GM04503 (cell line): ENCODE results near the gene PPP2R3A.
"Not testable (repeated sequence)": the region's sequence is repeated elsewhere in the genome, so short reads cannot be mapped to it uniquely, and the experiment has no call there.

ENCODE experiments used
- DNase-seq: peaks from one replicate; pipeline ENCODE4 v3.0.0-alpha.2; 2012; ENCODE audit warnings: low read depth

PPP2R3A gene

GRCh38 chr3:136162322-136162721 is 196.8 kb downstream of the PPP2R3A start:
- no peak for DNase-seq

DNA sequence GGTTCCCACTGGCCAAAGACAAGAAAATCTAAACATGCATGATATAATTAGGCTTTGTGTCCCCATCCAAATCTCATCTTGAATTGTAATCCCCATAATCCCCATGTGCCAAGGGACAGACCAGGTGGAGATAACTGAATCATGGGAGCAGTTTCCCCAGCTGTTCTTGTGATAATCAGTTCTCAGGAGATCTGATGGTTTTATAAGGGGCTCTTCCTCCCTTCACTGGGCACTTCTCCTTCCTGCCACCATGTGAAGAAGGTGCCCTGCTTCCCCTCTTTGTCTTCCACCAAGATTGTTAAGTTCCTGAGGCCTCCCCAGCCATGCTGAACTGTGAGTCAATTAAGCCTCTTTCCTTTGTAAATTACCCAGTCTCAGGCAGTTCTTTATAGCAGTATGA is 198.1 kb downstream of the PPP2R3A start:
- not testable (repeated sequence) for DNase-seq

GRCh38 chr3:136166507-136166906 is 201.0 kb downstream of the PPP2R3A start:
- DNase-seq = no peak

DNA sequence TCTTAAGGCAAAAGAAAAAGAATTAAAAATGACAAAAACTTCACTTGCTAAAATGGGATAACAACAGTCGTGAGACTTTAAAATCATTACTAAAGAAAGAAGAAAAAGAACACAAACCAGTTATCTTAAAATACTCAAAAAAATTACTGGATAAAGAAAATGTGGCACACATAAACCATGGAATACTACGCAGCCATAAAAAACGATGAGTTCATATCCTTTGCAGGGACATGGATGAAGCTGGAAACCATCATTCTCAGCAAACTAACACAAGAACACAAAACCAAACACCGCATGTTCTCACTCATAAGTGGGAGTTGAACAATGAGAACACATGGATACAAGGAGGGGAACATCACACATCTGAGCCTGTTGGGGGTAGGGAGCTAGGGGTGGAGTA is 202.7 kb downstream of the PPP2R3A start:
- DNase-seq = not testable (repeated sequence)

DNA sequence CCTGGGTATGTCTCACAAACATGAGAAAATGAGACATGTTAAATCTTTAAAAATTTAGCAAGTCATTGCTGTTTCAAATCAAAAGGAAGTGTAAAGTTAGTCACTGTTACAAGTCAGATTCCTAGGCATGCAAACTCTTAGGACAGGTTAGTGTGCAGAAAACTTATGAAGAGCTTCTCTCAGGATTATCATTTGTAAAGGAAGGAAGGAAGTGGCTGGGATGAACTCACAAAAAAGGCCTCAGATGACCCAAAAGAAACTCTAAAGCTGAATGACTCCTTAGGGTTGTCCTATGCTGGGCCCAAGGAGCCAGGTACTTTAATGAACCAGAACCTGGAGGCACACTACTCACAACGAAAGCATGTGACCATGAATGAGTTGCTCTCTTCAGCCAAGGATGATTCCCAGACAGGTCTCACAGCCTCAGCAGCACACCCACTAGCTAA is 205.6 kb downstream of the PPP2R3A start:
- DNase-seq = no peak

GRCh38 chr3:136173939-136174490 is 208.5 kb downstream of the PPP2R3A start:
- DNase-seq = no peak

DNA sequence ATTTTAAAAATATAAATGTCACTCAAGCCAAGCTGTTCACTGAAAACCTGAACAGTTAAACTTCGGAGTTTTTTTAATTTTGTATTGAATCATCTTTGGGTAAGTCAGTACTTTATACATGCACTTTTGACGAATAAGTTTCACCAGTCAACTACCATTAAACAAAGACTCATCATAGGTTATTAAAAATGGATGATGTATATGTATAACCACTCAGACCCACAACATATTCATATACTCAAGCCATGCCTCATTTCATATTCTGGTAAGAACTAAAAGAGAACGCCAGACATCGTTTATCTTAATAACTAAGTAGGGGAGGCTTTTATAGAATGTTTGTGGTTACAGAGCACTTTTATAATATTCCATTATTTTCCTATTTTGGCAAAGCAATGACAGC is 212.3 kb downstream of the PPP2R3A start:
- DNase-seq = no peak

DNA sequence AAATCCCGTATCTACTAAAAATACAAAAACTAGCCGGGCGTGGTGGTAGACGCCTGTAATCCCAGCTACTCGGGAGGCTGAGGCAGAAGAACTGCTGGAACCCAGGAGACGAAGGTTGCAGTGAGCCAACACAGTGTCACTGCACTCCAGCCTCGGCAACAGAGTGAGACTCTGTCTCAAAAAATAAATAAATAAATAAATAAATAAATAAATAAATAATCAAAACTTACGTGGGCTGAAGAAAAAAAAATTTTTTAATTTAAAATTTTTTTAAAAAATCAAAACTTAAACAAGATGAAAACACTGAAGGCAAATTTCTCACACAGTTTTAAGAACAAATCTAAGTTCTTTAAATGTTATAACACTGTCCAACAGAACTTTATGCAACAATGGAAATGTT is 216.2 kb downstream of the PPP2R3A start:
- no peak for DNase-seq

GRCh38 chr3:136184703-136185102 is 219.2 kb downstream of the PPP2R3A start:
- no peak for DNase-seq

DNA sequence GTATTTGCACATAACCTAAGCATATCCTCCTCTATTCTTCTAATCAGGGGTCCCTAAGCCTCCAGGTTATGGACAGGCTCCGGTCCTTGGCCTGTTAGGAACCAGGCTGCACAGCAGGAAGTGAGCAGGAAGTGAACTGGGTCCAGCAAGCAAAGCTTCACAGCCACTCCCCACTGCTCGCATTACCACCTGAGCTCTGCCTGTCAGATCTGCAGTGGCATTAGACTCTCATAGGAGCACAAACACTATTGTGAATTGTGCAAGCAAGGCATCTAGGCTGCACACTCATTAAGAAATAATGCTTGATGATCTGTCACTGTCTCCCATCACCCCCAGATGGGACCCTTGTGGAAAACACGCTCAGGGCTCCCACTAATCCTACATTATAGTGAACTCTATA is 220.8 kb downstream of the PPP2R3A start:
- no peak for DNase-seq

GRCh38 chr3:136186846-136187245 is 221.3 kb downstream of the PPP2R3A start:
- DNase-seq = no peak

GRCh38 chr3:136187868-136188267 is 222.3 kb downstream of the PPP2R3A start:
- no peak for DNase-seq

GRCh38 chr3:136189043-136189442 is 223.5 kb downstream of the PPP2R3A start:
- DNase-seq = no peak

GRCh38 chr3:136189859-136190617 is 224.5 kb downstream of the PPP2R3A start:
- no peak for DNase-seq

DNA sequence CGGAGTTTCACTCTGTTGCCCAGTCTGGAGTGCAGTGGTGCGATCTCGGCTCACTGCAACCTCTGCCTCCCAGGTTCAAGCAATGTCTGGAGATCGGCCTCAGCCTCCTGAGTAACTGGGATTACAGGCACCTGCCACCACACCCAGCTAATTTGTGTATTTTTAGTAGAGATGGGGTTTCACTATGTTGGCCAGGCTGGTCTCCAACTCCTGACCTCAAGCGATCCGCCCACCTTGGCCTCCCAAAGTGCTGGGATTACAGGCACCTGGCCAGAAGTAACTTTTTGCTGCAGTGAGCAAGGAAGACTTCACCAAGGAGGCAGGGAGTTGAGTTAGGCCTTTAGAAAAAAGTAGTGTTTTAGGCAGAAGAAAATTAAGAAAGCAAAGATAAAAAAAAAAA is 226.7 kb downstream of the PPP2R3A start:
- not testable (repeated sequence) for DNase-seq

DNA sequence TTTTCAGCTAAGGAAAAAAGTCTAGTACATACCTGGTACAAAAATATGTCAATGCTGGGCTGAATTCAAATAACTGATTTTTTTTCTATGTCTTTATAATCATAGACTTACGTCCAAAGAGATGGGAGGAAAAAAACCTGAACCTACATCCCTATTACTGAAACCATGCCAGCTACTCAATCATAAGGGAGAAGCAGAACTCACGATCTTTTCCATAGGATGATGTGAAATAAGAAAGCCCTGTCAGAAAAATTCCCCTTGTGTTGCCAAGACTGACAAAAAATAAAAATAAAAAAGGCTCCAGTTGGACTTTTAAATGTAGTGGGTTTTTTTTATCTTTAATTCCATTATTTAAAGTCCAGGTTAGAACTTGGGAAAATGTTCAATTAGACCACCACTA is 227.3 kb downstream of the PPP2R3A start:
- DNase-seq = no peak

DNA sequence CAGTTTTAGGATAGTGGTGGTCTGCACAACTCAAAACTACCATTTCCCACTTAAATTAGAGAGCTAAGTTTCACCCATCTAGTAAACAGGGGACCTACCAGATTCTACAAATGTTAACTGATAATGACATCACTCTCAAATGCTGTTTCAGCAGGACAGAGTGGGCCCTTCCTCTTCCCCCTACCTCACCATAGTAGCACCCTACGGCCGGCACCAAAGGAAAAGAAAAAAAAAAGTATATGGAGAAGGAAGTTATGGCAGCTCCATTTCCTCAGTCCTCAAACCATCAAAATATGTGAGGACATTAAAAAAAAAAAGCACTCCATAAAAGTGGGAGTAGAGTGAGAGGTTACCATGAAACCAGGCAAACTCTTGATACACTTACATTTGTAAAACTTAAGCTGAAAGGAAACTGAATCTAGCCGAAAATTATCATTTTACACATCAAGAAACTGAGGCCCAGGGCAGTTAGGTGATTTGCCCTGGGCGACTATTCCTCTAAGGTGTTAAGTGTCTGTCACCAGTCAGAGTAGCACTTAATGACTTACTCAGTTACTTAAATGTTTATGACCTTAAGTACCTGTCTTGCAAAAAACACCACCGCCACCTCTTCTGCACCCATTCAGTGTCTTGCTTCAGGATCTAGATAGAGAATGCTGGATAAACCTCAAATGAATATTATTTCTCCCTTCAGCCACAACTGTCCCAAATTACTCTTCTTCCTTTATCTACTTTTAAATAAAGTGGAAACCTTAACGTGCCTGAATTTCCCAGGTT is 227.9 kb downstream of the PPP2R3A start:
- DNase-seq = no peak

- no peak for DNase-seq
Observed at GRCh38 chr3:136194409-136195257, 229.1 kb downstream of the PPP2R3A start.

GRCh38 chr3:136195258-136196063 is 229.9 kb downstream of the PPP2R3A start:
- no peak for DNase-seq

GRCh38 chr3:136196064-136196400 is 230.5 kb downstream of the PPP2R3A start, which contains the start of gene MSL2:
Gene MSL2, minus strand, starts transcription at chr3:136196335. Its CDS starts 1,222 bp downstream, at chr3:136195113.
- DNase-seq = no peak
